SU-DHL-6 (cell line): ENCODE results near the gene C1QL4.

Experiments
- EZH2phosphoT487 ChIP-seq: fragments of 200-600 bp; sonication (generic), shearing (Covaris generic); conservative IDR thresholded peaks from 2 replicates; pipeline ENCODE4 v1.6.1; 2018; ENCODE audit warnings: mild to moderate bottlenecking, antibody characterized with exemption, low read length, moderate library complexity, mixed read lengths
- TF ChIP-seq, protein P1 (sequence below): fragments of 200-600 bp; sonication (generic); IDR thresholded peaks from one replicate; pipeline ENCODE4 v1.5.1; 2017; ENCODE audit warnings: antibody characterized with exemption, mild to moderate bottlenecking, low read length, moderate library complexity; ENCODE audit not compliant: insufficient read depth, poor library complexity, severe bottlenecking

DNA sequence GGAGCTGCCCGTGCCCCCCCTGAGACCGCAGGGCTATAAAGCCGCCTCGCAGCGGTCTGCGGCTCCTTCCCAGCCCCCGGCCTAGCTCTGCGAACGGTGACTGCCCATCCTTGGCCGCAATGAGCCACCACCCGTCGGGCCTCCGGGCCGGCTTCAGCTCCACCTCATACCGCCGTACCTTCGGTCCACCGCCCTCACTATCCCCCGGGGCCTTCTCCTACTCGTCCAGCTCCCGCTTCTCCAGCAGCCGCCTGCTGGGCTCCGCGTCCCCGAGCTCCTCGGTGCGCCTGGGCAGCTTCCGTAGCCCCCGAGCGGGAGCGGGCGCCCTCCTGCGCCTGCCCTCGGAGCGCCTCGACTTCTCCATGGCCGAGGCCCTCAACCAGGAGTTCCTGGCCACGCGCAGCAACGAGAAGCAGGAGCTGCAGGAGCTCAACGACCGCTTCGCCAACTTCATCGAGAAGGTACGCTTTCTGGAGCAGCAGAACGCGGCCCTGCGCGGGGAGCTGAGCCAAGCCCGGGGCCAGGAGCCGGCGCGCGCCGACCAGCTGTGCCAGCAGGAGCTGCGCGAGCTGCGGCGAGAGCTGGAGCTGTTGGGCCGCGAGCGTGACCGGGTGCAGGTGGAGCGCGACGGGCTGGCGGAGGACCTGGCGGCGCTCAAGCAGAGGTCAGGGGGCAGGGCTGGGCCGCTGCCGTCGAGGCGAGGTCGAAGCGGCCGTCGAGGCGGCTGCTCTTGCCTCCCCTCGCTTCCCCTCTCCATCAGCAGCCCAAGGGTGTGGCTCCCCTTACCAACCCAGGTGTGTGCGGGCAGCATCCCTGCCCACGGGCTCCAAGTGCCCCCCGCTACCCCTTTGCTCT is 41.7 kb downstream of the C1QL4 start, which contains the start of gene PRPH:
- TF ChIP-seq, protein P1, sequence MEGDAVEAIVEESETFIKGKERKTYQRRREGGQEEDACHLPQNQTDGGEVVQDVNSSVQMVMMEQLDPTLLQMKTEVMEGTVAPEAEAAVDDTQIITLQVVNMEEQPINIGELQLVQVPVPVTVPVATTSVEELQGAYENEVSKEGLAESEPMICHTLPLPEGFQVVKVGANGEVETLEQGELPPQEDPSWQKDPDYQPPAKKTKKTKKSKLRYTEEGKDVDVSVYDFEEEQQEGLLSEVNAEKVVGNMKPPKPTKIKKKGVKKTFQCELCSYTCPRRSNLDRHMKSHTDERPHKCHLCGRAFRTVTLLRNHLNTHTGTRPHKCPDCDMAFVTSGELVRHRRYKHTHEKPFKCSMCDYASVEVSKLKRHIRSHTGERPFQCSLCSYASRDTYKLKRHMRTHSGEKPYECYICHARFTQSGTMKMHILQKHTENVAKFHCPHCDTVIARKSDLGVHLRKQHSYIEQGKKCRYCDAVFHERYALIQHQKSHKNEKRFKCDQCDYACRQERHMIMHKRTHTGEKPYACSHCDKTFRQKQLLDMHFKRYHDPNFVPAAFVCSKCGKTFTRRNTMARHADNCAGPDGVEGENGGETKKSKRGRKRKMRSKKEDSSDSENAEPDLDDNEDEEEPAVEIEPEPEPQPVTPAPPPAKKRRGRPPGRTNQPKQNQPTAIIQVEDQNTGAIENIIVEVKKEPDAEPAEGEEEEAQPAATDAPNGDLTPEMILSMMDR, result no peak
- no peak for TF ChIP-seq EZH2phosphoT487
